ENCODE results near the gene HEG1.

- TF ChIP-seq TAF1 (IDR thresholded peaks at IDR 0.05; ENCODE audit: low read depth) (no peak), TEAD4 (IDR thresholded peaks at IDR 0.05) (no peak)
Measured at GRCh38 chr3:124942613-124943012, 113.2 kb downstream of the HEG1 start.
